Glomerular visceral epithelial cell (primary cell): ENCODE results near the gene C22orf23.

Experiments
- DNase-seq: peaks from one replicate; pipeline ENCODE4 v3.0.0-alpha.2; 2016; ENCODE audit errors: extremely low spot score

C22orf23 gene

DNA sequence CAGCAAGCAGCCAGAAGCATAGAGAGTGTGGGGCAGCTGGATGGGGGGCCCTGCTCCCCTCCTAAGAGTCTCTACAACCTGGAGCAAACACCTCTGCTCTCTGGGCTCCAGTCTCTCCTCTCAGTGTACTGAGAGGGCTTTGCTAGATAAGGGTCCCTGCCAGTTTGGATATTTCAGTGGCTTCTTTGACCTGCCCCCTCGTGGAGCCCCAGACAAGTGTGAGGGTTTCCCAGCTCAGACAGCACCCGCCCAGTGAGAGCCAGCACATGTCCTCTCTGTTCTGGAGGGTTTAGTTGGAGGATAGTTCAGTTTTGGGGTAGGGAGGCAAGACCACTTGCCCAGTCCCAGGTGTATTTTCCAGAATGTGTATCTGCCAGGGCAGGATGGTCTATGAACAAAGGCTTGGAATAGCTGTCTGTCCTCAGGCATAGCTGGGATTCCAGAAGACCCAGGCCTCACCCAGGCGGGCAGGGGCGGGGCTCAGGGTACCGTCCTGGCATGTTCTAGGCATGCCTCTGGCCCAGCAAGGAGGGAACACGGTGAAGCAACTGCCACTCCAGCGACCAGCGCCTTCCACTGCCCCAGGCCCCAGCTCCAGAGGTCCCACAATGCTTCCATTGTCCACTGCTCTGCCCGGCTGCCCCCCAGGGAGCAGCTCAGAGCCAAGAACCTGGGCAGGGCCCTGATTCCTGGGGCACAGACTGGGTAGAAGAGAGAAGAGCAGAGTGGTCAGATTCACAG lies 54.8 kb downstream of the C22orf23 start:
- DNase-seq = peak; percentile 45

- DNase-seq = no peak
Measured at GRCh38 chr22:37897807-37898206, 55.6 kb downstream of the C22orf23 start.

DNA sequence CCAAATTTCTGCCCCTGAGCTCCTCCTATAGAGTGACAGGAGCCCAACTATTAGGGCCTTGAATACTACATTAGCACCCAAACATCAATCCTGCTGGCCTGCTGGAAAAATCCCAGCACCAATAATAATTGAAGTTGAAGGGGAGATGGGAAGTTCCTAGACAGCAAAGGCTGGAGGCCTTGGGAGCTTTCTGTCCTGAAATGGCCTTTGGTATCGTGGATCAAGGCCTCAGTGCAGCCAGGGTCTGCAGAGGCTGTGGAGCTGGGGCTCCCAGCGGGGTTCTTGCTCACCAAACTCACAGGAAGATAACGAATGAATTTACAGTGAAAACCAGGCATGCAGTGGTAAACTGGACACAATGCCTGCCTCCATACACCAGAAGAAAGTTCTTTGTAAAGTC lies 56.5 kb downstream of the C22orf23 start:
- no peak for DNase-seq

GRCh38 chr22:37896181-37896592 lies 57.2 kb downstream of the C22orf23 start:
- no peak for DNase-seq

GRCh38 chr22:37894939-37895670 lies 58.3 kb downstream of the C22orf23 start:
- no peak for DNase-seq

DNA sequence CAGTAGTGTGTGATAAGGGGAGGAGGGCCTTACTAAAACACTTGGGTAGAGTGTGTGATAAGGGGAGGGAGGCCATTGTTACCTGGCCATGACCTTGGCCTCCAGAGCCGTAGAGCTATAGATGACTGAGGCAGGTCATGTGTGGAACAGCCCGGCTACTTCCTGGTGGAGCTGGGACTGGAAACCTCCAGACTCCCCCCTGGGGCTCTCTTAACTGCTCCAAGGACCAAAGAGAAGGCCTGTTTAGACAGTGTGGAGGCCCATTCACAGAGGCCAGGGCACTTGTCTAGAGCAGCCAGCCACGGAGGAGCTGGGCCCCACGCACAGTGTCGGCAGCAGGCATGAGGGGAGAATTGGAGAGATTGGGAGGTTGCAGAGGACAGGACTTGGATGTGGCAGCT lies 59.8 kb downstream of the C22orf23 start:
- DNase-seq = no peak
